Peyer's patch (tissue), 4 donors: Measurements from ENCODE around the gene NRXN3.

Source experiments
- POLR2A ChIP-seq, 2 donors: fragments of 450-650 bp; IDR thresholded peaks; one replicate each; pipeline ENCODE4 v1.5.1; 2017; ENCODE audit warnings: antibody characterized with exemption in 2 of 2, mild to moderate bottlenecking in 2 of 2, moderate library complexity in 2 of 2
- TF ChIP-seq, protein P1 (sequence below), 6 experiments: fragments of 450-650 bp in 4 of 6; fragments of 200-600 bp in 2 of 6; sonication (generic) in 1 of 6; IDR thresholded peaks; one replicate each; pipeline ENCODE4 v1.5.1; 2017 to 2019; ENCODE audit warnings: antibody characterized with exemption in 6 of 6, mild to moderate bottlenecking in 3 of 6, moderate library complexity in 1 of 6

DNA sequence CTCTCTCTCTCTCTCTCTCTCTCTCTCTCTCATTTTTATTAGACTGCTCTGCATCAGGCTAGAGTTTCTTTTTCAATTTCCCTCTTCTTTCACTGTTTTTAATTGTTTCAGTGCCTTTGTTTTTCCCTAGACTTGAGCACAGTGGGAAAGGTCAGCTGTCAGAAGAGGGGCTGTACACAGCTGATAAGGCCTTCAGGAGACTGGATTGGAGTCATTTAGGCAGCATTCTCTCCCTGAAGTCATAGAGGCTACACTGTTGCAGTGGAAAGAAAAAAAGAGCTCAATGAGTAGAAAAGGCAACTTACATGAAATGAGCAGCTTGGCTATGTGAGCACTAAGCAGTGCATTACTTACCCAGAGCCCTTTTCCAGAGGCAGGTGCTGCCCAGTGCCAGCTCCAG, 456.9 kb downstream of the NRXN3 start:
- TF ChIP-seq, protein P1, sequence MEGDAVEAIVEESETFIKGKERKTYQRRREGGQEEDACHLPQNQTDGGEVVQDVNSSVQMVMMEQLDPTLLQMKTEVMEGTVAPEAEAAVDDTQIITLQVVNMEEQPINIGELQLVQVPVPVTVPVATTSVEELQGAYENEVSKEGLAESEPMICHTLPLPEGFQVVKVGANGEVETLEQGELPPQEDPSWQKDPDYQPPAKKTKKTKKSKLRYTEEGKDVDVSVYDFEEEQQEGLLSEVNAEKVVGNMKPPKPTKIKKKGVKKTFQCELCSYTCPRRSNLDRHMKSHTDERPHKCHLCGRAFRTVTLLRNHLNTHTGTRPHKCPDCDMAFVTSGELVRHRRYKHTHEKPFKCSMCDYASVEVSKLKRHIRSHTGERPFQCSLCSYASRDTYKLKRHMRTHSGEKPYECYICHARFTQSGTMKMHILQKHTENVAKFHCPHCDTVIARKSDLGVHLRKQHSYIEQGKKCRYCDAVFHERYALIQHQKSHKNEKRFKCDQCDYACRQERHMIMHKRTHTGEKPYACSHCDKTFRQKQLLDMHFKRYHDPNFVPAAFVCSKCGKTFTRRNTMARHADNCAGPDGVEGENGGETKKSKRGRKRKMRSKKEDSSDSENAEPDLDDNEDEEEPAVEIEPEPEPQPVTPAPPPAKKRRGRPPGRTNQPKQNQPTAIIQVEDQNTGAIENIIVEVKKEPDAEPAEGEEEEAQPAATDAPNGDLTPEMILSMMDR (IDR thresholded peaks at IDR 0.05) = no peak
- TF ChIP-seq POLR2A (IDR thresholded peaks at IDR 0.05) = no peak
